K562 (cell line): ENCODE data around the gene IFNGR1. TPM values are rescaled to one million over a fixed set of nuclear protein-coding genes. Genes with fewer than 3 reads are reported as not detected.

Experiments used
- ATAC-seq: fragments of 200-7000 bp; cut with Tn5 transposase; 3 replicates; pipeline ENCODE4 v1.9.1; 2020; ENCODE audit warnings: moderate library complexity
- BruUV-seq: library from RNA; stranded (reverse); fragments of 400-500 nt; replicated peaks from 2 replicates; lab custom pipeline; 2021; lab: Mats Ljungman, UMichigan
- CTCF ChIA-PET: fragments of 300-600 bp; formaldehyde crosslinking; extraction: SDS; loops from one replicate; lab custom pipeline; 2021; ENCODE audit warnings: low intra/inter-chr PET ratio; lab: Yijun Ruan, JAX
- POLR2A ChIA-PET: fragments of 300-600, 350-650 bp; sonication (Branson Sonifier 250); formaldehyde crosslinking; extraction: SDS; loops from one replicate; lab custom pipeline; 2021; ENCODE audit warnings: antibody characterized with exemption, inconsistent platforms; lab: Yijun Ruan, JAX
- DNase-seq, 4 experiments: peaks; one replicate each; pipeline versions ENCODE4 v3.0.0 to v3.0.0-alpha.2; 2011 to 2018; ENCODE audit warnings: low spot score in 3 of 4, mixed read lengths in 3 of 4; ENCODE audit errors: extremely low read depth in 1 of 4
- FAIRE-seq: peaks from 2 replicates; lab custom pipeline; 2011; peaks lifted over from hg19 to GRCh38; lab: Jason Lieb, UNC
- H2AFZ ChIP-seq: 2 replicates; pipeline ENCODE4 v1.6.0; 2011; ENCODE audit warnings: low read depth, low read length, control low read depth, inconsistent platforms
- H3K27ac ChIP-seq: fragments of 200-600 bp; 3 replicates; pipeline ENCODE4 v1.8.0; 2011; ENCODE audit warnings: low read depth, mild to moderate bottlenecking, control low read depth, inconsistent platforms, low read length, moderate library complexity, mixed read lengths; ENCODE audit errors: extremely low read depth
- H3K27me3 ChIP-seq, 2 experiments: fragments of 300-600 bp in 1 of 2; 2 replicates in 1 of 2; 3 replicates in 1 of 2; pipeline versions ENCODE4 v1.6.0 to v1.8.0; 2011; ENCODE audit warnings: inconsistent platforms in 2 of 2, low read length in 2 of 2, mild to moderate bottlenecking in 1 of 2, mixed read lengths in 1 of 2, moderate library complexity in 1 of 2; ENCODE audit not compliant: control insufficient read depth in 2 of 2, insufficient read depth in 2 of 2
- H3K36me3 ChIP-seq: fragments of 300-600 bp; 3 replicates; pipeline ENCODE4 v1.8.0; 2011; ENCODE audit warnings: mild to moderate bottlenecking, low read length, inconsistent platforms; ENCODE audit not compliant: control insufficient read depth, insufficient read depth
- H3K4me1 ChIP-seq, 2 experiments: fragments of 200-600 bp in 1 of 2; replicated peaks in 1 of 2; 2 replicates in 1 of 2; 3 replicates in 1 of 2; pipeline versions ENCODE4 v1.5.1 to v1.8.0; 2011; ENCODE audit warnings: inconsistent platforms in 2 of 2, low read length in 2 of 2, mild to moderate bottlenecking in 1 of 2, mixed read lengths in 1 of 2, moderate library complexity in 1 of 2; ENCODE audit not compliant: control insufficient read depth in 2 of 2, insufficient read depth in 2 of 2
- H3K4me2 ChIP-seq: 2 replicates; pipeline ENCODE4 v1.6.1; 2011; ENCODE audit warnings: low read length, control low read depth, inconsistent platforms, mixed read lengths; ENCODE audit not compliant: insufficient read depth
- H3K4me3 ChIP-seq: fragments of 200-600 bp; sonication (generic), shearing (Covaris generic); 2 replicates; pipeline ENCODE4 v1.5.1; 2016; ENCODE audit warnings: control low read depth, inconsistent platforms
- H3K79me2 ChIP-seq: fragments of 200-600 bp; 3 replicates; pipeline ENCODE4 v1.8.0; 2011; ENCODE audit warnings: low read length, inconsistent platforms; ENCODE audit not compliant: control insufficient read depth, insufficient read depth
- H3K9ac ChIP-seq, 2 experiments: 2 replicates each; pipeline versions ENCODE4 v1.6.0 to v1.6.1; 2011; ENCODE audit warnings: low read depth in 2 of 2, low read length in 2 of 2, control low read depth in 1 of 2, inconsistent platforms in 1 of 2, mild to moderate bottlenecking in 1 of 2, mixed read lengths in 1 of 2; ENCODE audit not compliant: insufficient read depth in 1 of 2
- H3K9me1 ChIP-seq: one replicate; pipeline ENCODE4 v1.6.0; 2011; ENCODE audit warnings: inconsistent platforms, mild to moderate bottlenecking, low read length, moderate library complexity; ENCODE audit not compliant: control insufficient read depth, insufficient read depth
- H3K9me3 ChIP-seq: replicated peaks from 2 replicates; pipeline ENCODE4 v1.5.1; 2011; ENCODE audit warnings: low read depth, low read length, inconsistent platforms; ENCODE audit not compliant: control insufficient read depth, insufficient read depth
- H4K20me1 ChIP-seq: replicated peaks from 2 replicates; pipeline ENCODE4 v1.6.1; 2011; ENCODE audit warnings: low read length, inconsistent platforms, mixed read lengths; ENCODE audit not compliant: control insufficient read depth, insufficient read depth
- ATF7 ChIP-seq: fragments of 450-650 bp; IDR thresholded peaks from 2 replicates; pipeline ENCODE4 v1.7.1; 2014; ENCODE audit warnings: mild to moderate bottlenecking, moderate library complexity
- BACH1 ChIP-seq: fragments of 200-800 bp; sonication (Bioruptor generic); IDR thresholded peaks from 2 replicates; pipeline ENCODE4 v1.6.1; 2016; ENCODE audit warnings: missing genetic modification characterization, missing compliant biosample characterization
- C11orf30 ChIP-seq: fragments of 450-650 bp; IDR thresholded peaks from 2 replicates; pipeline ENCODE4 v1.6.1; 2016; ENCODE audit warnings: low read depth, mild to moderate bottlenecking
- FOXK2 ChIP-seq, 2 experiments: fragments of 450-650 bp; IDR thresholded peaks in 1 of 2; conservative IDR thresholded peaks in 1 of 2; 2 replicates each; pipeline ENCODE4 v1.6.1; 2016; ENCODE audit warnings: low read depth in 2 of 2, mild to moderate bottlenecking in 1 of 2
- MAFG ChIP-seq: fragments of 450-650 bp; conservative IDR thresholded peaks from 2 replicates; pipeline ENCODE4 v1.6.1; 2016; ENCODE audit warnings: missing genetic modification characterization, missing compliant biosample characterization
- MTA2 ChIP-seq: fragments of 450-650 bp; IDR thresholded peaks from 2 replicates; pipeline ENCODE4 v1.6.1; 2016; ENCODE audit warnings: low read depth
- NFE2L1 ChIP-seq: fragments of 450-650 bp; IDR thresholded peaks from 2 replicates; pipeline ENCODE4 v1.6.1; 2016; ENCODE audit warnings: missing genetic modification characterization, low read depth, mild to moderate bottlenecking, missing compliant biosample characterization, moderate library complexity, borderline replicate concordance
- RCOR1 ChIP-seq, 2 experiments: IDR thresholded peaks; 2 replicates each; pipeline ENCODE4 v1.6.1; 2012; ENCODE audit warnings: low read depth in 2 of 2, low read length in 2 of 2, borderline replicate concordance in 1 of 2, improper control_type of control experiment in 1 of 2
- RUNX1 ChIP-seq: sonication (generic); IDR thresholded peaks from 2 replicates; pipeline ENCODE4 v1.6.1; 2016; ENCODE audit warnings: antibody characterized with exemption, low read depth
- SMARCA4 ChIP-seq: fragments of 450-650 bp; IDR thresholded peaks from 2 replicates; pipeline ENCODE4 v1.6.1; 2016
- SMARCC2 ChIP-seq: fragments of 450-650 bp; IDR thresholded peaks from 2 replicates; pipeline ENCODE4 v1.6.1; 2017; ENCODE audit warnings: antibody characterized with exemption, moderate library complexity, mild to moderate bottlenecking, low read depth
- SMARCE1 ChIP-seq: fragments of 450-650 bp; IDR thresholded peaks from 2 replicates; pipeline ENCODE4 v1.7.1; 2016; ENCODE audit warnings: mild to moderate bottlenecking
- SPI1 ChIP-seq: IDR thresholded peaks from 2 replicates; pipeline ENCODE4 v1.6.1; 2011; ENCODE audit warnings: low read depth, low read length, control low read depth, borderline replicate concordance
- TCF3 ChIP-seq: sonication (generic); formaldehyde crosslinking; IDR thresholded peaks from 2 replicates; pipeline ENCODE4 v1.4.0; 2020; ENCODE audit warnings: mild to moderate bottlenecking, missing genetic modification reagents
- ZNF175 ChIP-seq: fragments of 200-800 bp; sonication (Bioruptor generic); IDR thresholded peaks from 2 replicates; pipeline ENCODE4 v1.6.1; 2016; ENCODE audit warnings: low read depth, mild to moderate bottlenecking, missing genetic modification characterization, missing compliant biosample characterization
- ZNF316 ChIP-seq: fragments of 450-650 bp; IDR thresholded peaks from 2 replicates; pipeline ENCODE4 v1.6.1; 2016
- ZNF830 ChIP-seq: fragments of 250-450 bp; sonication (Bioruptor Pico); IDR thresholded peaks from 2 replicates; pipeline ENCODE4 v1.5.0; 2021; ENCODE audit warnings: mild to moderate bottlenecking
- WGBS: fragments of 100-300 bp; shearing (Covaris generic); methylation state at CpG from one replicate; pipeline ENCODE4 v1.1.6; 2016; ENCODE audit warnings: low coverage, mixed read lengths; ENCODE audit not compliant: insufficient coverage; ENCODE audit errors: missing lambda C conversion rate; 5-methylcytosine and 5-hydroxymethylcytosine counted together
- in situ Hi-C: fragments of 300-500 bp; cut with MboI; formaldehyde crosslinking; loops from 4 replicates; pipeline ENCODE4 v1.15.0; 2018; ENCODE audit warnings: inconsistent platforms, mixed read lengths
- intact Hi-C: fragments of 100-400 bp; cut with micrococcal nuclease; formaldehyde crosslinking; loops from 2 replicates; pipeline ENCODE4 v1.14.2; 2022
- polyA plus RNA-seq, 8 experiments: library from polyadenylated mRNA; depleted of rRNA in 4 of 8; stranded (reverse) in 5 of 8; unstranded in 3 of 8; fragments of >200 nt; fragmentation: Nextera tagmentation in 2 of 8; fragmentation: Illumina TruSeq in 1 of 8; extraction: Ambion mirVana in 2 of 8; extraction: Trizol in 1 of 8; gene quantifications; 2 replicates each; pipeline versions ENCODE4 v1.2.1 to v1.2.3, GENCODE V29; 2011 to 2014; ENCODE audit warnings: inconsistent platforms in 1 of 8, missing spikeins in 1 of 8
- total RNA-seq, 7 experiments: library from RNA; depleted of rRNA in 6 of 7; stranded (reverse); fragments of >200 nt in 6 of 7; fragmentation: Illumina TruSeq in 2 of 7; extraction: Trizol in 2 of 7; gene quantifications; 2 replicates each; pipeline versions ENCODE4 v1.2.1 to v1.2.3, GENCODE V29; 2011 to 2021; ENCODE audit warnings: low replicate concordance in 1 of 7
- TF ChIP-seq, protein P1 (sequence below): fragments of 450-650 bp; IDR thresholded peaks from 2 replicates; pipeline ENCODE4 v1.6.1; 2017; ENCODE audit warnings: antibody characterized with exemption
- TF ChIP-seq, protein P2 (sequence below), 2 experiments: fragments of 450-650 bp in 1 of 2; sonication (generic) in 1 of 2; formaldehyde crosslinking in 1 of 2; IDR thresholded peaks in 1 of 2; conservative IDR thresholded peaks in 1 of 2; 2 replicates each; pipeline versions ENCODE4 v1.6.1 to v1.8.1; 2016 to 2023; ENCODE audit warnings: mild to moderate bottlenecking in 2 of 2, moderate library complexity in 2 of 2, inconsistent platforms in 1 of 2, missing genetic modification reagents in 1 of 2

Gene IFNGR1
- total and polyA plus RNA-seq, 9 of the 15 experiments (the other 6 are each of a cell fraction or from before 2014, with no cell fraction given): 14.7 to 47.0 (median 26.7) TPM

DNA sequence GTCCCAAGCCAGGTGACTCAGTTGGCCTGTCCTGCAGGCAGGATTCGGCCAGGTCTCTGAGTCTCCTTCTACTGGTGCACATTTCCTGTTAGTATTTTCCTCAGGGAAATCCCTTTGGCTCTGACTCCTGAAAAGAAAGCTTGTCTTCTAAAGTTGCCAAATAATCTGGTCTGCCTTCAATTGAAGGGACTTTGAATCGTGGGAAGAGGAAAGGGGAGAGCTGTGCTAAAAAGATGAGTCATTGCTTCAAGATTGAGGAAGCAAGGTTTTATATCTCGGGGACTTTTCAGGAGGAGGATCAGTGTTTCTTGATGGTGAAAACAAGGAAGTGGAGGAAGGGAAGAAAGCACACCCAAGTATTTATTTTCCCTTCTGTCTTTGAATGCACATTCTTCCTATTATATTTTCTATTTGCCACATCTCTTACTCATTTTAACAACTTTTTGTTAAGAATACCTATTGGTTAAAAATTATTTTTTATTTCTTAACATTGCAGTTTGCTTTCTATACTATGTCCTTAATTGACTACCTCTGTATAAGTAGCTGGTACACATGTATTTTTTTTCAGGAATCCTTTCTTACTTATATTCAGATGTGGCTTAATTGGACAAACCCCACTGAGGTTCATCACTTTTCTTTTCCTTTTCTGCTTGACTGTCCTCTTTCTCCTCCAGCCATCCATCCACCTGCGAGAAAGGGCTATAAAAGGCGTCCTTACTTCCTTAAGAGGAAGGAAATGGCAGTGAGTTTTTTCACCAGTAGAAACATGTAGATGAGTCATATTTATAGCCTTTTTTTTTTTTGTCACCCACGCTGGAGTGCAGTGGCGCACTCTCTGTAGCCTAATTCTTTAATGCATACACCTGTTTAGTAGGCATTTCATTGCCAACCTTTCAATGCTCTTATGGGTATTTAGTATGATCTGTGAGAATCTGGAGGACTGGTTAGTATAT, 15.0 kb upstream of the IFNGR1 start:
- no peaks in the 10 kb centered on the region for H3K9me1 ChIP-seq
- in situ Hi-C loops: no loop called here
- no peaks in the 10 kb centered on the region for H3K36me3 ChIP-seq
- H3K27me3 ChIP-seq: peaks cover 0 to 11% of the 10 kb centered on the region in 2 experiments; a peak in 4 of 5 replicates
- peak overlapping the region; percentile 37; the same call in 1 of the 3 replicates for H3K27ac ChIP-seq
- no peak overlapping the region for H3K9ac ChIP-seq
- 0 out of 2 replicates have a peak overlapping the region, but pooled peaks have one; percentile 15 for H3K4me2 ChIP-seq
- ChIA-PET POLR2A (interaction anchor here (0.6 to 1.0 kb wide), 2 partner anchors 16 to 235 kb away, joined by 3 read pairs; no protein-coding TSS in a partner anchor), CTCF (no interaction called here)
- intact Hi-C loops: no loop called here
- H4K20me1 ChIP-seq: no peaks in the 10 kb centered on the region
- ATAC-seq: peak; percentile 58; the same call in 2 of the 3 replicates
- FAIRE-seq: peak; percentile 60
- no TSS peak for BruUV-seq
- H3K4me3 ChIP-seq: no peak overlapping the region
- H2AFZ ChIP-seq: peak overlapping the region; percentile 43; the same call in 1 of the 2 replicates
- H3K79me2 ChIP-seq: no peaks in the 10 kb centered on the region
- no peaks in the 10 kb centered on the region for H3K9me3 ChIP-seq
- peaks cover 3 to 20% of the 10 kb centered on the region in 2 experiments; a peak in 3 of 5 replicates for H3K4me1 ChIP-seq
- peak in 2 of 4 experiments; percentile 21 to 36 for DNase-seq
- WGBS: 18% methylated on average over 7 of the region's 7 CpGs
- 0 out of 2 replicates have a peak, but pooled peaks have one; percentile 28 for TF ChIP-seq ATF7
- TF ChIP-seq, protein P1, sequence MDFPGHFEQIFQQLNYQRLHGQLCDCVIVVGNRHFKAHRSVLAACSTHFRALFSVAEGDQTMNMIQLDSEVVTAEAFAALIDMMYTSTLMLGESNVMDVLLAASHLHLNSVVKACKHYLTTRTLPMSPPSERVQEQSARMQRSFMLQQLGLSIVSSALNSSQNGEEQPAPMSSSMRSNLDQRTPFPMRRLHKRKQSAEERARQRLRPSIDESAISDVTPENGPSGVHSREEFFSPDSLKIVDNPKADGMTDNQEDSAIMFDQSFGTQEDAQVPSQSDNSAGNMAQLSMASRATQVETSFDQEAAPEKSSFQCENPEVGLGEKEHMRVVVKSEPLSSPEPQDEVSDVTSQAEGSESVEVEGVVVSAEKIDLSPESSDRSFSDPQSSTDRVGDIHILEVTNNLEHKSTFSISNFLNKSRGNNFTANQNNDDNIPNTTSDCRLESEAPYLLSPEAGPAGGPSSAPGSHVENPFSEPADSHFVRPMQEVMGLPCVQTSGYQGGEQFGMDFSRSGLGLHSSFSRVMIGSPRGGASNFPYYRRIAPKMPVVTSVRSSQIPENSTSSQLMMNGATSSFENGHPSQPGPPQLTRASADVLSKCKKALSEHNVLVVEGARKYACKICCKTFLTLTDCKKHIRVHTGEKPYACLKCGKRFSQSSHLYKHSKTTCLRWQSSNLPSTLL: no peak
- no peak for TF ChIP-seq ZNF830 (CRISPR knock-in tag)
- TF ChIP-seq TCF3: 0 out of 2 replicates have a peak, but pooled peaks have one; percentile 5
- peak; percentile 84 for TF ChIP-seq NFE2L1 (tag)
- TF ChIP-seq RCOR1 (IDR thresholded peaks at IDR 0.05; ENCODE audit: borderline replicate concordance in 1 of 2, low read depth in 2 of 2, low read length in 2 of 2): 0 out of 4 replicates have a peak, but pooled peaks of 1 of the 2 experiments have one; percentile 18
- TF ChIP-seq C11orf30: peak; percentile 83
- TF ChIP-seq SMARCA4: peak; percentile 41; the same call in 1 of the 2 replicates
- 0 out of 2 replicates have a peak, but pooled peaks have one; percentile 38 for TF ChIP-seq ZNF316
- peak; percentile 56; the same call in 1 of the 2 replicates for TF ChIP-seq ZNF175 (CRISPR knock-in tag)
- TF ChIP-seq RUNX1: no peak
- peak; percentile 92 for TF ChIP-seq MAFG (tag)
- TF ChIP-seq, protein P2, sequence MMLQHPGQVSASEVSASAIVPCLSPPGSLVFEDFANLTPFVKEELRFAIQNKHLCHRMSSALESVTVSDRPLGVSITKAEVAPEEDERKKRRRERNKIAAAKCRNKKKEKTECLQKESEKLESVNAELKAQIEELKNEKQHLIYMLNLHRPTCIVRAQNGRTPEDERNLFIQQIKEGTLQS (IDR thresholded peaks at IDR 0.05): peak; percentile 85
- TF ChIP-seq, protein P2 (CRISPR knock-in tag; conservative IDR thresholded peaks at IDR 0.05): no peak
- TF ChIP-seq SMARCE1: peak; percentile 29; the same call in 1 of the 2 replicates
- peak; percentile 39; the same call in 1 of the 2 replicates for TF ChIP-seq SMARCC2
- peak; percentile 43; the same call in 1 of the 2 replicates for TF ChIP-seq BACH1
- TF ChIP-seq FOXK2 (conservative IDR thresholded peaks at IDR 0.05 in 1 of 2, IDR thresholded peaks at IDR 0.05 in 1 of 2; ENCODE audit: low read depth in 2 of 2): peak; percentile 10 to 57; a peak in 2 of 4 replicates
- TF ChIP-seq MTA2: no peak
- TF ChIP-seq SPI1: peak; percentile 91; the same call in 1 of the 2 replicates
